Adipocyte (in vitro differentiated cells): ENCODE data around the gene ANGPT4.
A peak's percentile ranks its signal among the peaks of the same experiment; 100 is the strongest.
"Not testable (repeated sequence)": the region's sequence is repeated elsewhere in the genome, so short reads cannot be mapped to it uniquely, and the experiment has no call there.

ENCODE experiments used
- DNase-seq: peaks from one replicate; pipeline ENCODE4 v3.0.0-alpha.2; 2015; ENCODE audit warnings: low read depth
- H3K27me3 ChIP-seq: replicated peaks from 2 replicates; pipeline ENCODE4 v1.7.0; 2013; ENCODE audit warnings: mild to moderate bottlenecking, low read length, moderate library complexity; ENCODE audit not compliant: control insufficient read depth, insufficient read depth
- H3K36me3 ChIP-seq: 2 replicates; pipeline ENCODE4 v1.7.0; 2013; ENCODE audit warnings: low read length, mild to moderate bottlenecking, moderate library complexity; ENCODE audit not compliant: control insufficient read depth, insufficient read depth, severe bottlenecking
- H3K4me1 ChIP-seq: 2 replicates; pipeline ENCODE4 v1.7.0; 2013; ENCODE audit warnings: mild to moderate bottlenecking, low read length, moderate library complexity; ENCODE audit not compliant: control insufficient read depth, insufficient read depth
- H3K4me3 ChIP-seq: 2 replicates; pipeline ENCODE4 v1.7.0; 2013; ENCODE audit warnings: mild to moderate bottlenecking, low read length, moderate library complexity
- H3K9ac ChIP-seq: 2 replicates; pipeline ENCODE4 v1.7.0; 2013; ENCODE audit warnings: mild to moderate bottlenecking, low read length, moderate library complexity
- H3K9me3 ChIP-seq: 2 replicates; pipeline ENCODE4 v1.7.0; 2013; ENCODE audit warnings: mild to moderate bottlenecking, low read length, moderate library complexity; ENCODE audit not compliant: control insufficient read depth

The ANGPT4 gene

DNA sequence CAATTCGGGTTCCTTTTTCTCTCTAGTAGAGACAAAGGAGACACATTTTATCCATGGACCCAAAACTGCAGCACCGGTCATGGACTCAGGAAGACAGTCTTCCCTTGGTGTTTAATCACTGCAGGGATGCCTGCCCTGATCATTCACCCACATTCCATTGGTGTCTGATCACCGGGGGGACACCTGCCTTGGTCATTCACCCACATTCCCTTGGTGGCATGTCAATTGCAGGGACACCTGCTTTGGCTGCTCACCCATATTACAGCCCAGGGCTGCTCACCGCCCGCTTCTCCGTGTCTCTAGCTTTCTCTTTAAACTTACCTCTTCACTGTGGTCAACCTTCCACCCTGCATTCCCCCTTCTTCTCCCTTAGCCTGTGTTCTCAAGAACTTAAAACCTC lies 18.7 kb downstream of the ANGPT4 start:
- peaks cover 33% of the 10 kb centered on the region for H3K27me3 ChIP-seq
- not testable (repeated sequence) for H3K36me3 ChIP-seq, H3K9ac ChIP-seq, H3K9me3 ChIP-seq, H3K4me3 ChIP-seq, H3K4me1 ChIP-seq, DNase-seq

DNA sequence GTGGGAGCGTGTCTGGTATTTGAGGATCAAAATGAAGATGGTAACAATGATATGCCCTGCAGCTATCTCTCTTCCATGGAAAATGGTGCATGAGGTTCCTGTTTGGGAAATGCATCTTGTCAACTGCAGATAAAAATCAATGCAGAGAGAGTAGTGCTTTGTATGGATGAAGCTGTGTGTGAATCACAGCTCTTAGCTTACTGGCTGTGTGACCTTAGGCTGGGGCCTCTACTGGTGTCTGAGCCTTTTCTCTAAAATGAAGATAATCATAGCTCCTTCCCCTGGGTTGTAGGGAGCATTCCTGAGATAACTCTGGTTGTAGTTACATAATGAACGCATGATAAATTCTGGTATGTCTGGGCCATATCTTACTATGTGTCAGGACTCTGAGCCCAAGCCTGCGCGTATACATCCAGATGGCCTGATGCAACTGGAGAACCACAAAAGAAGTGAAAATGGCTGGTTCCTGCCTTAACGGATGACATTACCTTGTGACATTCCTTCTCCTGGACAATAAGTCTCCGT lies 19.6 kb downstream of the ANGPT4 start:
- Histone ChIP-seq H3K4me3 (no peak overlapping the region), H3K36me3 (no peaks in the 10 kb centered on the region), H3K4me1 (peaks cover under 1% of the 10 kb centered on the region), H3K27me3 (peaks cover 33% of the 10 kb centered on the region), H3K9me3 (peaks cover 2% of the 10 kb centered on the region), H3K9ac (no peak overlapping the region)
- DNase-seq = no peak

DNA sequence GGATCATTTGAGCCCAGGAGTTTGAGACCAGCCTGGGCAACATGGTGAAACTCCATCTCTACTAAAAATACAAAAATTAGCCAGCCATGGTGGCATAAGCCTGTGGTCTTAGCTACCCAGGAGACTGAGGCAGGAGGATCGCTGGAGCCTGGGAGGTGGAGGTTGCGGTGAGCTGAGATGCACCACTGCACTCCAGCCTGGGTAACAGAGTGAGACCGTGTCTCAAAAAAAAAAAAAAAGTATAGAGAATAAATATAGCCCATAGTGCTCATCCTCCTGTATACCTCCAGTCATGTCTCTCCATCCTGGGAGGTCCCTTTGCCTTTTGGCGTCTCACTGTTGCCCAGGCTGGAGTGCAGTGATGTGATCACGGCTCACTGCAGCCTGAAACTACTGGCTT lies 23.8 kb downstream of the ANGPT4 start:
- not testable (repeated sequence) for H3K36me3 ChIP-seq, H3K9me3 ChIP-seq, H3K4me3 ChIP-seq, H3K9ac ChIP-seq, DNase-seq
- peaks cover 29% of the 10 kb centered on the region for H3K27me3 ChIP-seq
- H3K4me1 ChIP-seq = peaks cover 12% of the 10 kb centered on the region

DNA sequence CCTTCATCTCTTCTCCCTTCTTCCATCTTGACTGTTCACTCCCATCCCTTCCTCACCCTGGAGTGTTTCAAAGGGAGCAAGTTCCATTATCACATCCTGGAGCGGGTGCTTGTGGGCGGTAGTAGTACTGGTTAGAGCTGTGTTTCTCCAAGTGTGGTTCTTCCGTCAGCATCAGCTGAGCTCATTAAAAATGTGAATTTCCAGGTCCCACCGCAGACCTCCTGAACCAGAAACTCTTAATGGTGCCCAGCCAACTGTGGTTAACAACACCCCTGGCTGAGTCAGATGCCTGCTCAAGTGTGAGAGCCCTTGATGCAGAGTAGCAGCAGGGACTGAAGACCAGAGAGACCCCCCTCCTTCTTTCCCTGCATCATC lies 24.4 kb downstream of the ANGPT4 start:
- Histone ChIP-seq H3K4me3 (no peak overlapping the region), H3K4me1 (peaks cover 12% of the 10 kb centered on the region), H3K36me3 (no peaks in the 10 kb centered on the region), H3K27me3 (peaks cover 32% of the 10 kb centered on the region), H3K9me3 (peaks cover 2% of the 10 kb centered on the region), H3K9ac (no peak overlapping the region)
- DNase-seq = no peak

DNA sequence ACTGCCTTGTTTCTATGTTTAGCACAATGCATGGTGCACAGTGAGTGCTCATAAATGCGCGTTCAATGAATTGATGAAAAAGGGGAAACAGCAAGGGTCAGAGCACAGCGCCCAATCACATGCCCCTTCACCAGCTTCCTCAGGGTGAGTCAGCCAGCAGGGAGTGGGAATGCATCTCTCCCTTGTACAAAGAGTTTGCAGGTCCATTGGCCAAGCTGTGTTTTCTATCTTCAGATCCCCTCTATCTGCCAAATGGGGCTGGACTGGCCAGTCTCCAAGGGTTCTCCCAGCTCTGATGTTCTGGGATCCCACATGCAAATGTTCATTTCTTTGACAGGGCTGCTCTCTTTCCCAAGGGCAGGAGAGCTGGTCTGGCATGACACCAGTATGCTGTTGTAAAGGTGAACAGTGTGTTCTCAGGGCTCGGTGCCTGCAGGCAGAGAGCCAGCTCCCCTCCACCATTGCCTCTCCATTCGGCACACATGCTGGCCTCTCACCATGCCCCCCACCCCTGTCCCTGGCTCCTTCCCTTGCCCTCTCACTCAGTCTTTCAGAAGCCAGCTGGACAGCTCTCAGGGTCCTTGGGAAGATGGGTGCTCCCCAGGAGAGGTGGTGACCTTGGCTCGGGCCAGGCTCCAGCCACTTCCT lies 25.0 kb downstream of the ANGPT4 start:
- Histone ChIP-seq H3K36me3 (no peaks in the 10 kb centered on the region), H3K27me3 (peaks cover 32% of the 10 kb centered on the region), H3K9me3 (no peaks in the 10 kb centered on the region), H3K4me1 (peaks cover 12% of the 10 kb centered on the region), H3K9ac (no peak overlapping the region), H3K4me3 (no peak overlapping the region)
- no peak for DNase-seq

DNA sequence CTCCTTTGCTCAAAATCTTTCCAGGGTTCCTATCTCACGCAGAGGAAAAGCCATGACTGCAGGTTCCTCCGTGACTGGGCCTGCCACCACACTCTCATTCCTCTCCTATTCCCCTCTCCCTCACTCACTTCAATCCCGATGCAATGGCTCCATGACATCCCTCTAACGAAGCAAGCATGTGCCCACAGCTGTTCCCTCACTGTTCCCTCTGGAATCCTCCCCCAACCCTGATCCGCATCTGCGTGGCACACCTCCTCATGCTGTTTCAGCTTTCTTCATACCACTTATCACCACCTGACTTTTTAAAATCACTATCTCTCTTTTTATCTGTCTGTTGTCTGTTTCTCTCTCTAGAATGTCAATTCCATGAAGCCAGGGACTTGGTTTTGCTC lies 25.5 kb downstream of the ANGPT4 start:
- Histone ChIP-seq H3K4me1 (peaks cover 12% of the 10 kb centered on the region), H3K9ac (no peak overlapping the region), H3K27me3 (peaks cover 33% of the 10 kb centered on the region), H3K9me3 (no peaks in the 10 kb centered on the region), H3K4me3 (no peak overlapping the region), H3K36me3 (no peaks in the 10 kb centered on the region)
- DNase-seq = no peak

DNA sequence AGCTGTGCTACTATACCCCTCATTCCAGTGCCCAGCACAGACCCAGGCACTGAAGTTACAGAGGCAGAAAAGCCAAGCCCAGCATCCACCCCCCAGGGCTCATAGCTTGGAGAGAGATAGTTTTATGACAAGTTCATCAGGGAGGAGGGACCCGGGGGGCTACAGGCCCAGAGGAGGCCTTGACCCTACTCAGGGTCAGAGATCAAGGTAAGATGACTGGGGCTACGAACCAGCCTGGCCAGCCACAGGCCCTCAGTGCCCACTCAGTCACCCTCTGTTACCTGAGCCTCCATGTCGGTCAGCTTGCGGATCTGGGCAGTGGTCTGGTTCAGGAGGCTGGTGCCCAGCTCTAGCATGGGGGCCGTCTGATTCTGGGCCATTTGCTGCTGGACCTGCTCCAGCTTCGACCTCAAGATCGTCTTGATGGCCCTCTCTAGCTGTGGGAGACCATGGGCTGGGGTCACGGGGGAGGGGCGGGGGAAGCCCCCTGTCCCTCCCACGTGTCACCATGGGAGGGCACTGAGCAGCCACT lies 26.1 kb downstream of the ANGPT4 start:
- Histone ChIP-seq H3K9ac (no peak overlapping the region), H3K4me3 (no peak overlapping the region), H3K27me3 (peaks cover 27% of the 10 kb centered on the region), H3K9me3 (no peaks in the 10 kb centered on the region), H3K4me1 (peaks cover 16% of the 10 kb centered on the region), H3K36me3 (no peaks in the 10 kb centered on the region)
- no peak for DNase-seq

DNA sequence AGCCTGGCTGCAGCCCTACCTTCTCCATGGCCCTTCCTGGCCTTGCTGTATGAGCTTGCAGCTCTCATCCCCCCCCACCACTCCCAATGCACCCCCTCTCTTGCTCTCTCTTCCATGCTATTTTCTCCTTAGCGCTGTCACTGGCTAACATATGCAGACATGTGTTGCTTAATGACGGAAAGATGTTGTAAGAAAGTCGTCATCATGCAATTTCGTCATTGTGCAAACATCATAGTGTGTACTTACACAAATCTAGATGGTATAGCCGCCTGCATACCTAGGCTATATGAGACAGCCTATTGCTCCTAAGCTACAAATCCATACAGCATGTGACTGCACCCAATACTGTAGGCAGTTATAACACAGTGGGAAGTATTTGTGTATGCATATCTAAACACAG lies 27.0 kb downstream of the ANGPT4 start:
- Histone ChIP-seq H3K9ac (no peak overlapping the region), H3K27me3 (peaks cover 27% of the 10 kb centered on the region), H3K36me3 (no peaks in the 10 kb centered on the region), H3K4me1 (peaks cover 16% of the 10 kb centered on the region), H3K9me3 (no peaks in the 10 kb centered on the region), H3K4me3 (no peak overlapping the region)
- no peak for DNase-seq

DNA sequence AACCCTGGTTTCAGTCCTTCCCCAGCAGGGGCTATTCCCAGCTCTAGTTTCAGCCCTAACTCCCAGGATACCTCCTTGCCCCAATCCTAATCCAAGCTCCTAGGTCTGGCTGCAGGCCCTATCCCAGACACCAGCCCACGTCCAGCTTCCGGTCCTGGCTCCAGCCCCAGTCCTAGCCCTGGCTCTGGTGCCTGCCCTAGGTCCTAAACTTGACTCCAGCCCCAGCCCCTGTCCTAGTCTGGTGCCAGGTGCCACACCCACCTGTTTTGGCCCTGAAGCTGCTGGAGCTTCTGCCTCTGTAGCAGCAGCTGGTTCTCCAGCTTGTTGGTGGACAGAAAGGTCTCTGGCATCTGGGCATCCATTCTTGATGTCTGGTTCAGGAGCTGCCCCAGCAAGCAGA lies 28.1 kb downstream of the ANGPT4 start:
- no peaks in the 10 kb centered on the region for H3K9me3 ChIP-seq
- no peak for DNase-seq

DNA sequence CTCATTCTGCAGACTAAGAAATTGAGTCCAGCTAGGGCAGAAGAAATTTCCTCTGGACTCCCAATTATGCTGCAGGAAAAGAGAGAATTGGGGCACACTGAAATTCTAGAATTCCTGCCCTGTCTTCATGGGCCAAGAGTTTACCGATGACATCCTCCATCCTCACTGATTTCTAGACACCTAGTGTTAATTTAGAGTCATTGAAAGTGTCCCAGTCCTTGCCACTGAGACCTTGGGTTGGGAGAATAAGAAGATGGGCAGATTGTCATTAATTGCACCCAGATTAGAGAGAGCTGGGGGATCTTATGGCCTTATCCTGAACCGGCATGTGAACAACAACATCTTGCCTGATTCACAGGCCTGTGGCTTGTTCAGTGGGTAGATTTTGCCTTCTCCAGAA lies 29.0 kb downstream of the ANGPT4 start:
- peaks cover 25% of the 10 kb centered on the region for H3K27me3 ChIP-seq
- peaks cover 16% of the 10 kb centered on the region for H3K4me1 ChIP-seq
- no peak for DNase-seq
- H3K9me3 ChIP-seq = no peaks in the 10 kb centered on the region
- no peaks in the 10 kb centered on the region for H3K36me3 ChIP-seq
- H3K9ac ChIP-seq = no peak overlapping the region
- H3K4me3 ChIP-seq = no peak overlapping the region

More for the DNA sequence above, 28.1 kb downstream of the ANGPT4 start:
- Histone ChIP-seq H3K27me3 (peaks cover 29% of the 10 kb centered on the region), H3K36me3 (no peaks in the 10 kb centered on the region), H3K4me3 (no peak overlapping the region), H3K9ac (no peak overlapping the region), H3K4me1 (peaks cover 16% of the 10 kb centered on the region)

DNA sequence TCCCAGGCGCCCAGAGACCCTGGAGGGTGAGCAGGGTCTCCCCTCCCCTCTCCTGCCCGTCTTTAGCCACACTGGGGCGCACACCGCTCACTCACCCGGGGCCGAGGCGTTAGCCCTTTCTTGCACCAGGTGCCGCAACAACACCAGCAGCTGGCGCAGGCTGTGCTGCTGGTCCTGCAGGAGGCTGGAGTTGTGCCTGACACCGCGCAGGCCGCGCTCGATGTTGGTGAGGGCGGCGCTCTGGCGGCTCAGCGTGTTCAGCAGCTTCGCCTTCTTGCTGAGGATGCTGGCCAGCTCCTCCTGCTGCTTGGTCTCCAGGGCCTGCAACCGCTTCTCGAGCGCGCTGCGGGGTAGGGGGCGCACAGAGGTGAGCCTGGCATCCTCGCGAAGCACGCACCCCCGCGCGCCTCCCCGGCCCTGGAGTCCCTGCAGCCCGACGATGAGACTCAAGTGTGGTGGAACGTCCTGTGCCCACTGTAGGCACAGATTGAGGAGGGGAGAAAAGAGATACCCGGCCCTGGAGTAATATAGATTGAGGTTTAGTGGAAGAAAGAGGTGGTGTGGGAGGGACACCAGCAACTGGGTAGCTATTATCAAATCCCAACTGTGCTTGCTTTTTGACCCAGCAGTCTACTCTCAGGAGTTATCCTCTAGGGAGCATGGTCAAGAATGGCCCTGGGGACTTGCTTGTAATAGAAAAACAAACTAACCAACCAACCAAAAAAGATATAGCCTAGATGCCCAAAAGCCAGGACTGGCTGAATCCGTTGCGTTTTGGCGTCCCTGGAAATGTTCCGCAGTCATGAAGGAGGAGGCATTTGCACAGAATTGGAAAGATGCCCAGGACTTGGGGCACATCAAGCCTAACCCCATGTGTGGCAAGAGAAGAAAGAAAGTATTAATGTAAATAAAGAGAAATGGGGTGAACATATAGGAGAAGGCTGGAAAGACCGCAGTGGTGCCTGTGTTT lies 30.9 kb downstream of the ANGPT4 start:
- peaks cover 4% of the 10 kb centered on the region for H3K4me1 ChIP-seq
- no peaks in the 10 kb centered on the region for H3K9me3 ChIP-seq
- H3K4me3 ChIP-seq = no peak overlapping the region
- no peaks in the 10 kb centered on the region for H3K36me3 ChIP-seq
- no peak overlapping the region for H3K9ac ChIP-seq
- peaks cover 25% of the 10 kb centered on the region for H3K27me3 ChIP-seq
- DNase-seq = peak; percentile 49
